Measurements from ENCODE around the gene FAF1. TPM values are rescaled to one million over a fixed set of nuclear protein-coding genes. Genes with fewer than 3 reads are reported as not detected.

Gene FAF1
- total RNA-seq, 6 experiments from 2014 or later, result 24.1 to 32.4 (median 31.6) TPM

DNA sequence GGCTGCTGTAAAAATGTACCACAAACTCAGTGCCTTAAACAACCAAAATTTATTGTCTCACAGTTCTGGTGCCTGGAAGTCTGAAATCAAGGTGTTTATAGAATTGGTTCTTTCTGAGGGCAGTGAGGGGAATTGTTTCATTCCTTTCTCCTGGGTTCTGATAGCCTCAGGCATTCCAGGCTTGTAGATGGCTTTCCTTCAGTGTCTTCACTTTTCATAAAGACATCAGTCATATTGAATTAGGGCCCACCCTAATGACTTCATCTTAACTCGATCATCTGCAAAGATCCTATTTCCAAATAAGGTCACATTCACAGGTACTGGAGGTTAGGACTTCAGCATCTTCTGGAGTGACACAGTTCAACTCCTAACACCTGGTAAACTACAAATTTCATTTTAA lies 25.0 kb upstream of the FAF1 start:
- no peaks in the 10 kb centered on the region for H3K9me3 ChIP-seq

DNA sequence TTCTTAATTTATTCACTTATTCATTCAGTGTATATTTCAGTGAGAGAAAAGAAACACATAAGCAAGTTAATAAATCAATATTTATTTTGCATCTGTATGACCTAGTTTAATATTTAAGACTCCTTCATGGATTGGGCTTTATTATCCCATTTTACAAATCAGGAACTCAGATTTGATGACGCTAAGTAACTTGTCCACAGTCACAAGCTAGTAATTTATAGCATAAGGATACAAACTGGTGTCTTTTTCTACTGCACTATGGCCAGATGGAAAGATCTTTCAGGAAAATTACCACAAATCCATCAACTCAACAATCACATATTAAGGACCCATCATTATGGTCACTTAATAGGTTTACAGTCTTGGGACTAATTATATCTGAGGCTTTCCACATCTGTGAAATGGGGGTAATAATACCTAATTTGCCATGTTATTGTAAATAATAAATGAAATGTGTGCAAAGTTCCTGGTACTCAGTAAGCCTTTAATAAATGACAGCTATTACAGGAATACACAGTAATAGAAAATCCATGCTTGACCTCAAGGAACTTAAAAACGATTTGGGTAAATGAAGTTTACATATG lies 23.2 kb upstream of the FAF1 start:
- TF ChIP-seq, protein P1, sequence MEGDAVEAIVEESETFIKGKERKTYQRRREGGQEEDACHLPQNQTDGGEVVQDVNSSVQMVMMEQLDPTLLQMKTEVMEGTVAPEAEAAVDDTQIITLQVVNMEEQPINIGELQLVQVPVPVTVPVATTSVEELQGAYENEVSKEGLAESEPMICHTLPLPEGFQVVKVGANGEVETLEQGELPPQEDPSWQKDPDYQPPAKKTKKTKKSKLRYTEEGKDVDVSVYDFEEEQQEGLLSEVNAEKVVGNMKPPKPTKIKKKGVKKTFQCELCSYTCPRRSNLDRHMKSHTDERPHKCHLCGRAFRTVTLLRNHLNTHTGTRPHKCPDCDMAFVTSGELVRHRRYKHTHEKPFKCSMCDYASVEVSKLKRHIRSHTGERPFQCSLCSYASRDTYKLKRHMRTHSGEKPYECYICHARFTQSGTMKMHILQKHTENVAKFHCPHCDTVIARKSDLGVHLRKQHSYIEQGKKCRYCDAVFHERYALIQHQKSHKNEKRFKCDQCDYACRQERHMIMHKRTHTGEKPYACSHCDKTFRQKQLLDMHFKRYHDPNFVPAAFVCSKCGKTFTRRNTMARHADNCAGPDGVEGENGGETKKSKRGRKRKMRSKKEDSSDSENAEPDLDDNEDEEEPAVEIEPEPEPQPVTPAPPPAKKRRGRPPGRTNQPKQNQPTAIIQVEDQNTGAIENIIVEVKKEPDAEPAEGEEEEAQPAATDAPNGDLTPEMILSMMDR (IDR thresholded peaks at IDR 0.05), result no peak
- TF ChIP-seq POLR2A (IDR thresholded peaks at IDR 0.05), result no peak
- Histone ChIP-seq H3K4me3 (no peak overlapping the region), H3K27me3 (no peaks in the 10 kb centered on the region), H3K36me3 (no peaks in the 10 kb centered on the region), H3K9me3 (no peaks in the 10 kb centered on the region), H3K4me1 (peaks cover 0 to 12% (median 3%) of the 10 kb centered on the region in 4 donors), H3K27ac (no peak overlapping the region)
- intact Hi-C loops (cut with DNase I), result no loop called here
- 65% methylated on average over 2 of the region's 2 CpGs for WGBS (ENCODE audit: insufficient coverage, low coverage, low lambda C conversion rate, missing lambda C conversion rate)
- ATAC-seq, result no peak
- no peak for DNase-seq

More for the DNA sequence above, 25.0 kb upstream of the FAF1 start:
- no peak overlapping the region for H3K27ac ChIP-seq
- peaks cover 0 to under 1% (median 0%) of the 10 kb centered on the region in 4 donors for H3K4me1 ChIP-seq
- no peaks in the 10 kb centered on the region for H3K27me3 ChIP-seq
- intact Hi-C loops (cut with DNase I), result no loop called here
- no peak for DNase-seq
- no peak overlapping the region for H3K4me3 ChIP-seq
- ATAC-seq, result no peak
- WGBS (ENCODE audit: insufficient coverage, low coverage, low lambda C conversion rate, missing lambda C conversion rate), result 43% methylated on average over 1 of the region's 1 CpG
- TF ChIP-seq POLR2A (IDR thresholded peaks at IDR 0.05), result no peak
- TF ChIP-seq, protein P1 (IDR thresholded peaks at IDR 0.05), result no peak
- H3K36me3 ChIP-seq, result no peaks in the 10 kb centered on the region

DNA sequence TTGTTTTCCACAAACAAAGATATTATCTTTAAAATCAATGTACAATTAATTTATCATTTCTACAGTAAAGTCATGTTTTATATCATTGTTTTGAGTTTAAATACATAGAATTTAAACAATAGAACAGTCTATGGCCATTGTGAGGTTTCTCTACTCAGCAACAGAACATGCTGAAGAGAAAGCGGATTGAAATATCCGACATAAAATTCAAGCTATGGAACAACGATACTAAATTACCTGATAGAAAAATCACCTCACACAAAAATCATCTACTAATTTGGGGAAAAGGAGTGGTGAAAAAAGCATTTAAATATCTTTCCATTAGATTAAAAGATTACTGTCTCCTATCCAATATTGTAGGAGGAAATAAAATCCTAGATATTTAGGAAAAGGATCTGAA lies 22.5 kb upstream of the FAF1 start:
- no peaks in the 10 kb centered on the region for H3K9me3 ChIP-seq
- no peak overlapping the region for H3K4me3 ChIP-seq
- ATAC-seq (no peak), DNase-seq (no peak)
- no peak overlapping the region for H3K27ac ChIP-seq
- intact Hi-C loops (cut with DNase I), result no loop called here
- H3K27me3 ChIP-seq, result no peaks in the 10 kb centered on the region
- no peaks in the 10 kb centered on the region for H3K36me3 ChIP-seq
- H3K4me1 ChIP-seq, result peaks cover 0 to 12% (median 3%) of the 10 kb centered on the region in 4 donors
- TF ChIP-seq POLR2A (IDR thresholded peaks at IDR 0.05), result no peak
- TF ChIP-seq, protein P1 (IDR thresholded peaks at IDR 0.05), result no peak
- 97% methylated on average over 3 of the region's 3 CpGs for WGBS (ENCODE audit: insufficient coverage, low coverage, low lambda C conversion rate, missing lambda C conversion rate)

DNA sequence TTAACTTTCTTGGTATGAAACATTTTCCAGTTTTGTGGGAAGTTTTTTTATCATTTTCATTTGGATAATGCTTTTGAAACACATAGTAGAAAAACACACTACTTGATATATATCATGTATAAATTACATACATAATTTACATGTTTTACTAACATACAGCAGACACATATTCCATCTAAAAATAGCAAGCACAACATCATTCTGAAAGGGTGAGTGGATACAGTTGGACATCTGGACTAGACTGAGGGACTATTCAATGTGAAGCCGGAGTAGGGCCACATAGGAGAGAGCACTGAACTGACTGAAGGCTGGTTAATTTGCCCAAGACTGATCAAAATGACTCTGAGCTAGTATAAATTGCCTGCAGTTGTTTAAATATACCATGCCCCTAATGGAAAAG lies 21.7 kb upstream of the FAF1 start:
- no peaks in the 10 kb centered on the region for H3K36me3 ChIP-seq
- DNase-seq (no peak), ATAC-seq (no peak)
- intact Hi-C loops (cut with DNase I), result no loop called here
- H3K9me3 ChIP-seq, result no peaks in the 10 kb centered on the region
- no peak overlapping the region for H3K4me3 ChIP-seq
- no peak overlapping the region for H3K27ac ChIP-seq
- H3K27me3 ChIP-seq, result no peaks in the 10 kb centered on the region
- H3K4me1 ChIP-seq, result peaks cover 0 to 12% (median 3%) of the 10 kb centered on the region in 4 donors
- no peak for TF ChIP-seq POLR2A (IDR thresholded peaks at IDR 0.05)
- 73% methylated on average over 1 of the region's 1 CpG for WGBS (ENCODE audit: insufficient coverage, low coverage, low lambda C conversion rate, missing lambda C conversion rate)

DNA sequence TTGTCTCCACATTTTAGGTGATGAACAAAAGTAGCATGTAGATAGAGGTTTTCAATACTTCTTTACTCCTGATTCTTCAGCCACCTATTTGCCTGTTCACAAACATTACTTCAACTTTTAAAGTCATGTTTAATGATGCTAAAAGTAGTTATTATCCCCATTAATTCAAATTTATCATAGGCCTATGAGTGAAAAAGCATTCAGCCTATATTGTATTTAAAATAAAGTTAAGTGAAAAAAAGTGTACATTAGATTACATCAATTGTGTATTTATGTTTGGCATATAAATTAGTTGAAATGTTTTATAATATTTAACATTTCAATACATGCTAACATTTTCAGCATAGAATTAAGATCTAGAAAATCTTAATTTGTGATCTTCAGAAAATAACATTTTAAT lies 20.4 kb upstream of the FAF1 start:
- TF ChIP-seq, protein P1 (IDR thresholded peaks at IDR 0.05), result no peak
- TF ChIP-seq POLR2A (IDR thresholded peaks at IDR 0.05), result no peak
- Histone ChIP-seq H3K9me3 (no peaks in the 10 kb centered on the region), H3K4me1 (peaks cover 0 to 12% (median 3%) of the 10 kb centered on the region in 4 donors), H3K36me3 (no peaks in the 10 kb centered on the region), H3K27me3 (no peaks in the 10 kb centered on the region), H3K4me3 (no peak overlapping the region), H3K27ac (no peak overlapping the region)
- ATAC-seq (no peak), DNase-seq (no peak)
- intact Hi-C loops (cut with DNase I), result no loop called here

Data from right lobe of liver (tissue), 6 donors.